Keratinocyte (primary cell): ENCODE results near the gene TUFM. TPM values are rescaled to one million over a fixed set of nuclear protein-coding genes. Genes with fewer than 3 reads are reported as not detected.
"Not testable (repeated sequence)": the region's sequence is repeated elsewhere in the genome, so short reads cannot be mapped to it uniquely, and the experiment has no call there.

Experiments used
- DNase-seq: peaks from one replicate; pipeline ENCODE4 v3.0.0-alpha.2; 2011; ENCODE audit warnings: low read depth, missing footprints, low spot score
- FAIRE-seq: peaks from 2 replicates; lab custom pipeline; 2011; peaks lifted over from hg19 to GRCh38; lab: Jason Lieb, UNC
- H2AFZ ChIP-seq: 2 replicates; pipeline ENCODE4 v1.6.0; 2012; ENCODE audit warnings: low read length, control low read depth, inconsistent platforms; ENCODE audit not compliant: control insufficient read depth
- H3K27ac ChIP-seq: 2 replicates; pipeline ENCODE4 v1.5.1; 2011; ENCODE audit warnings: low read length; ENCODE audit not compliant: control insufficient read depth, insufficient read depth
- H3K27me3 ChIP-seq: 3 replicates; pipeline ENCODE4 v1.6.0; 2011; ENCODE audit warnings: low read length; ENCODE audit not compliant: control insufficient read depth, insufficient read depth; ENCODE audit errors: extremely low read depth
- H3K36me3 ChIP-seq, 2 experiments: 2 replicates in 1 of 2; 3 replicates in 1 of 2; pipeline ENCODE4 v1.5.1; 2011; ENCODE audit warnings: low read length in 2 of 2, mild to moderate bottlenecking in 1 of 2; ENCODE audit not compliant: control insufficient read depth in 2 of 2, insufficient read depth in 2 of 2; ENCODE audit errors: extremely low read depth in 1 of 2
- H3K4me1 ChIP-seq: 3 replicates; pipeline ENCODE4 v1.5.1; 2011; ENCODE audit warnings: low read length; ENCODE audit not compliant: control insufficient read depth, insufficient read depth; ENCODE audit errors: extremely low read depth
- H3K4me2 ChIP-seq: 3 replicates; pipeline ENCODE4 v1.6.0; 2011; ENCODE audit warnings: low read depth, low read length; ENCODE audit not compliant: control insufficient read depth, insufficient read depth; ENCODE audit errors: extremely low read depth
- H3K4me3 ChIP-seq, 3 experiments: fragments of 200-600 bp in 1 of 3; sonication (generic) in 1 of 3; 2 replicates in 2 of 3; 3 replicates in 1 of 3; pipeline ENCODE4 v1.5.1; 2011 to 2016; ENCODE audit warnings: low read length in 3 of 3, mild to moderate bottlenecking in 3 of 3, control low read depth in 2 of 3, inconsistent platforms in 1 of 3, low read depth in 1 of 3, mixed read lengths in 1 of 3, mixed run types in 1 of 3, moderate library complexity in 1 of 3; ENCODE audit not compliant: control insufficient read depth in 2 of 3, insufficient read depth in 2 of 3; ENCODE audit errors: extremely low read depth in 1 of 3
- H3K79me2 ChIP-seq: 2 replicates; pipeline ENCODE4 v1.6.0; 2012; ENCODE audit warnings: low read length; ENCODE audit not compliant: control insufficient read depth, insufficient read depth
- H3K9ac ChIP-seq: 3 replicates; pipeline ENCODE4 v1.6.0; 2011; ENCODE audit warnings: low read length; ENCODE audit not compliant: control insufficient read depth, insufficient read depth; ENCODE audit errors: extremely low read depth
- H3K9me1 ChIP-seq: 3 replicates; pipeline ENCODE4 v1.6.0; 2011; ENCODE audit warnings: low read length; ENCODE audit not compliant: control insufficient read depth, insufficient read depth; ENCODE audit errors: extremely low read depth
- H3K9me3 ChIP-seq: 2 replicates; pipeline ENCODE4 v1.5.1; 2012; ENCODE audit warnings: low read depth, low read length; ENCODE audit not compliant: control insufficient read depth
- H4K20me1 ChIP-seq: 3 replicates; pipeline ENCODE4 v1.6.0; 2011; ENCODE audit warnings: low read length; ENCODE audit not compliant: control insufficient read depth, insufficient read depth; ENCODE audit errors: extremely low read depth
- EZH2 ChIP-seq: IDR thresholded peaks from one replicate; pipeline ENCODE4 v1.6.1; 2012; ENCODE audit warnings: inconsistent platforms, mild to moderate bottlenecking, low read length, moderate library complexity
- dilution Hi-C: fragments of 300-500 bp; cut with MboI; formaldehyde crosslinking; loops from one replicate; pipeline ENCODE4 v1.7.0; 2020; ENCODE audit warnings: low sequenced_read_pairs; ENCODE audit not compliant: extremely low pct_ligation_motif_present
- polyA plus RNA-seq, 5 experiments: library from polyadenylated mRNA; depleted of rRNA in 3 of 5; stranded (reverse) in 3 of 5; stranded (forward) in 1 of 5; unstranded in 1 of 5; fragments of >200 nt; gene quantifications; 1 replicate in 1 of 5; 2 replicates in 3 of 5; 3 replicates in 1 of 5; pipeline versions ENCODE4 v1.2.1 to v1.2.3, GENCODE V29; 2011 to 2012; ENCODE audit warnings: missing spikeins in 2 of 5, low read depth in 1 of 5, low replicate concordance in 1 of 5
- TF ChIP-seq, protein P1 (sequence below), 3 experiments: IDR thresholded peaks in 1 of 3; conservative IDR thresholded peaks in 1 of 3; optimal IDR thresholded peaks in 1 of 3; 2 replicates in 2 of 3; 3 replicates in 1 of 3; pipeline versions ENCODE3 to v1.5.1; 2011; ENCODE audit warnings: low read length in 3 of 3, mild to moderate bottlenecking in 3 of 3, moderate library complexity in 2 of 3, control low read depth in 1 of 3, inconsistent platforms in 1 of 3; ENCODE audit not compliant: insufficient read depth in 2 of 3; ENCODE audit errors: extremely low read depth in 1 of 3

Gene TUFM
- polyA plus RNA-seq, 1 donor (not counting 4 experiments of a cell fraction or from before 2014, with no cell fraction given) = 134 TPM

DNA sequence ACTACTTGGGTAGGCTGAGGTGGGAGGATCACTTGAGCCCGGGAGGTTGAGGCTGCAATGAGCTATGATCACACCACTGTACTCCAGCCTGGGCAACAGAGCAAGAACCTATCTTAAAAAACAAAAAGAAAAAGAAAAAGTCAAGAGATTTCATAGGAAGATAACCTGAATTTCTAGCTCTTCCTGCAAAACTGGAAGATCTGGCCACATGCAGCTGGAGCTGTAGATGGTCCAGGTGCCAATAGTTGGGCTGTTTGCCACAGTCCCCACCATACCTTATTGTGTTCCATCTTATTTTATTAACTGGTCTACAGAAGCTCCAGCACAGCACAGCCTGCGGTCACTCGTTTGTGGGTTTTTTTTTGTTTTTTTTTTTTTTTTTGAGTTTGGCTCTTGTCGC lies 47.1 kb upstream of the TUFM start:
- Histone ChIP-seq H4K20me1 (no peaks in the 10 kb centered on the region), H3K4me1 (peaks cover 5% of the 10 kb centered on the region), H3K9me3 (no peaks in the 10 kb centered on the region), H2AFZ (no peak overlapping the region), H3K4me2 (no peak overlapping the region), H3K27ac (no peak overlapping the region), H3K4me3 (no peak overlapping the region), H3K27me3 (no peaks in the 10 kb centered on the region), H3K9me1 (no peaks in the 10 kb centered on the region), H3K9ac (no peak overlapping the region), H3K36me3 (no peaks in the 10 kb centered on the region), H3K79me2 (no peaks in the 10 kb centered on the region)
- no peak for FAIRE-seq
- TF ChIP-seq, protein P1, sequence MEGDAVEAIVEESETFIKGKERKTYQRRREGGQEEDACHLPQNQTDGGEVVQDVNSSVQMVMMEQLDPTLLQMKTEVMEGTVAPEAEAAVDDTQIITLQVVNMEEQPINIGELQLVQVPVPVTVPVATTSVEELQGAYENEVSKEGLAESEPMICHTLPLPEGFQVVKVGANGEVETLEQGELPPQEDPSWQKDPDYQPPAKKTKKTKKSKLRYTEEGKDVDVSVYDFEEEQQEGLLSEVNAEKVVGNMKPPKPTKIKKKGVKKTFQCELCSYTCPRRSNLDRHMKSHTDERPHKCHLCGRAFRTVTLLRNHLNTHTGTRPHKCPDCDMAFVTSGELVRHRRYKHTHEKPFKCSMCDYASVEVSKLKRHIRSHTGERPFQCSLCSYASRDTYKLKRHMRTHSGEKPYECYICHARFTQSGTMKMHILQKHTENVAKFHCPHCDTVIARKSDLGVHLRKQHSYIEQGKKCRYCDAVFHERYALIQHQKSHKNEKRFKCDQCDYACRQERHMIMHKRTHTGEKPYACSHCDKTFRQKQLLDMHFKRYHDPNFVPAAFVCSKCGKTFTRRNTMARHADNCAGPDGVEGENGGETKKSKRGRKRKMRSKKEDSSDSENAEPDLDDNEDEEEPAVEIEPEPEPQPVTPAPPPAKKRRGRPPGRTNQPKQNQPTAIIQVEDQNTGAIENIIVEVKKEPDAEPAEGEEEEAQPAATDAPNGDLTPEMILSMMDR (optimal IDR thresholded peaks at IDR 0.05 in 1 of 3, IDR thresholded peaks at IDR 0.05 in 1 of 3, conservative IDR thresholded peaks at IDR 0.05 in 1 of 3; ENCODE audit: extremely low read depth in 1 of 3, insufficient read depth in 2 of 3, low read length in 3 of 3) = no peak
- TF ChIP-seq EZH2 = no peak
- dilution Hi-C loops = no loop called here
- no peak for DNase-seq

DNA sequence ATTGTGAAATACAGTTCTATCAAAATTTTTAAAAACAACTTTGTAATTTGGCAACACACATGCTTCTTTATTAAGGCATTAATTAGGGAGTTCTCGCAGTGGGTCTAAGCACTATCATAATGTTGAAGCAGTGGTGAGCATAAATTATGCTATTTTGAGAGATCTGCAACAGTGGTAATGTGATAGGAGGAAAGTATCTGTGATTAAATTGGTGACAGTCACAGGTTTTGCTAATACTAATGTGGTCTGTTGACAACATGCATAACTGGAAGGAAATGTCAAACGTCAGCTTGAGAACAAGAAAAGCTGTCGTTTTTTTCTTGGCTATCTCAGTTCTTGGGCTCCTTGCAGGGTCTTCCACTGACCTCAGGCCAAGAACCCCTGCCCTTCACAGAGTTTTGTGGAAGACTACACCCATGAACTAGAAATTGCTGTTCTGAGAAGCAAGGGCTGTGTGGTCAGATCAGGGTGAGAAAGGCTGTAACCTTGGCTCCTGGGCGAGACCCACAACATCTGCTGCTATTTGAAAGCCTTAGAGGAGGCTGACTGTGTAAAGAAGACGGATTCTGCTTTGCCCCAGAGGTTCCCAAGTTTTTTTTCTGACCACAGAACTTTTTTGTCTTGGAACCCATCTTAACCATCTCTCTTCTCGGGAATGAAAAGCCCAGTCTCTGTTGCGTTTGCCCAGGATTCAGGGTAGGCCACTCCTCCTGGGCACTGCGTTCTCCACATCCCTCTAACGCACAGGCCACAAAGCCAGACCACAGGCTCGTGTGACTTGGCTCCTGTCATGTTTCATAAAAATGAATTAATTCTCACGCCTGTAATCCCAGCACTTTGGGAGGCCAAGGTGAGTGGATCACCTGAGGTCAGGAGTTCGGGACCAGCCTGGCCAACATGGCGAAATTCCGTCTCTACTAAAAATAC lies 46.1 kb upstream of the TUFM start:
- H3K9me1 ChIP-seq = no peaks in the 10 kb centered on the region
- no peak for FAIRE-seq
- no peaks in the 10 kb centered on the region for H3K79me2 ChIP-seq

DNA sequence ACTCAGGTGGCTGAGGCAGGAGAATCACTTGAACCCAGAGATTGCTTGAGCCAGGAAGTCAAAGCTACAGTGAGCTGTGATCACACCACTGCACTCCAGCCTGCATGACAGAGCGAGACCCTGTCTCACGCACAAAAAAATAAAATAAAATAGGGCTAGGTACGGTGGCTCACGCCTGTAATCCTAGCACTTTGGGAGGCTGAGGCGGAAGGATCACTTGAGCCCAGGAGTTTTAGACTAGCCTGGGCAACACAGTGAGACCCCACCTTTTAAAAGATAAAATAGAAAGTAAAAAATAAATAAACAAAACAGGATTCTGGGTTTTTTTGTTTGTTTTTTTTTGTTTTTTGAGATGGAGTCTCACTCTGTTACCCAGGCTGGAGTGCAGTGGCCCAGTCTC lies 44.2 kb upstream of the TUFM start:
- H3K9me3 ChIP-seq, H3K36me3 ChIP-seq, H3K79me2 ChIP-seq: not testable (repeated sequence)

More for the DNA sequence above, 46.1 kb upstream of the TUFM start:
- Histone ChIP-seq H3K9ac (no peak overlapping the region), H3K9me3 (no peaks in the 10 kb centered on the region), H3K27ac (no peak overlapping the region), H3K36me3 (no peaks in the 10 kb centered on the region), H2AFZ (no peak overlapping the region), H3K4me3 (no peak overlapping the region), H3K27me3 (no peaks in the 10 kb centered on the region), H3K4me2 (no peak overlapping the region), H3K4me1 (no peaks in the 10 kb centered on the region), H4K20me1 (no peaks in the 10 kb centered on the region)
- dilution Hi-C loops = no loop called here
- no peak for DNase-seq
- TF ChIP-seq, protein P1 (optimal IDR thresholded peaks at IDR 0.05 in 1 of 3, IDR thresholded peaks at IDR 0.05 in 1 of 3, conservative IDR thresholded peaks at IDR 0.05 in 1 of 3; ENCODE audit: extremely low read depth in 1 of 3, insufficient read depth in 2 of 3, low read length in 3 of 3) = no peak
- no peak for TF ChIP-seq EZH2

More for the DNA sequence above, 44.2 kb upstream of the TUFM start:
- H3K4me3 ChIP-seq, dilution Hi-C loops, H3K9ac ChIP-seq, FAIRE-seq, H3K4me1 ChIP-seq, H3K9me1 ChIP-seq, H4K20me1 ChIP-seq, H3K27ac ChIP-seq, DNase-seq, H2AFZ ChIP-seq, H3K27me3 ChIP-seq, H3K4me2 ChIP-seq: not testable (repeated sequence)
